ENCODE measurements around the gene ATG2B. TPM values are rescaled to one million over a fixed set of nuclear protein-coding genes. Genes with fewer than 3 reads are reported as not detected.

The ATG2B gene
- total and polyA plus RNA-seq, 2 donors (not counting 3 experiments of a cell fraction or from before 2014, with no cell fraction given): 5.9 to 17.8 TPM

- no TSS peak for BruUV-seq (replicated peaks)
- H3K9me1 ChIP-seq (replicated peaks; ENCODE audit: control insufficient read depth, extremely low read depth, insufficient read depth, low read length): no peaks in the 10 kb centered on the region
- H3K36me3 ChIP-seq (ENCODE audit: control insufficient read depth in 2 of 2, extremely low read depth in 1 of 2, insufficient read depth in 2 of 2, low read length in 2 of 2): no peaks in the 10 kb centered on the region
- TF ChIP-seq MYC (IDR thresholded peaks at IDR 0.05; ENCODE audit: low read depth, low read length) (no peak), EZH2 (IDR thresholded peaks at IDR 0.05; ENCODE audit: borderline replicate concordance, low read depth, low read length, severe bottlenecking) (no peak), POLR2A (IDR thresholded peaks at IDR 0.05; ENCODE audit: low read depth, low read length) (no peak), GATA2 (IDR thresholded peaks at IDR 0.05; ENCODE audit: insufficient read depth, insufficient read length, low read depth, low read length) (no peak)
- TF ChIP-seq, protein P1, sequence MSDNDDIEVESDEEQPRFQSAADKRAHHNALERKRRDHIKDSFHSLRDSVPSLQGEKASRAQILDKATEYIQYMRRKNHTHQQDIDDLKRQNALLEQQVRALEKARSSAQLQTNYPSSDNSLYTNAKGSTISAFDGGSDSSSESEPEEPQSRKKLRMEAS (IDR thresholded peaks at IDR 0.05; ENCODE audit: insufficient read depth, insufficient read length): no peak
- H3K9ac ChIP-seq (replicated peaks; ENCODE audit: extremely low read depth, insufficient read depth, low read length): no peak overlapping the region
- dilution Hi-C loops (cut with MboI; ENCODE audit: extremely low pct_ligation_motif_present, low sequenced_read_pairs): no loop called here
- intact Hi-C loops (cut with micrococcal nuclease): no loop called here
- no peaks in the 10 kb centered on the region for H3K4me1 ChIP-seq (ENCODE audit: control insufficient read depth, extremely low read depth, insufficient read depth, low read length)
- H3K27ac ChIP-seq (ENCODE audit: insufficient read depth, low read depth, low read length): no peak overlapping the region
- CTCF ChIA-PET: interaction anchor here (0.6 to 1.6 kb wide), 2 partner anchors 46 to 50 kb away, joined by 3 read pairs; no protein-coding TSS in a partner anchor
- FAIRE-seq (no peak), DNase-seq (ENCODE audit: low read depth, low spot score) (no peak)
- no peak overlapping the region for H3K4me2 ChIP-seq (ENCODE audit: insufficient read depth, low read length)
- no peak overlapping the region for H2AFZ ChIP-seq (ENCODE audit: low read depth, low read length)
- H3K4me3 ChIP-seq (replicated peaks in 1 of 3; ENCODE audit: insufficient read depth in 1 of 3, low read depth in 1 of 3, low read length in 3 of 3): no peak overlapping the region
- H4K20me1 ChIP-seq (replicated peaks; ENCODE audit: control insufficient read depth, extremely low read depth, insufficient read depth, low read length): no peaks in the 10 kb centered on the region
- H3K27me3 ChIP-seq (ENCODE audit: control insufficient read depth in 2 of 2, insufficient read depth in 2 of 2, low read length in 2 of 2): no peaks in the 10 kb centered on the region
- H3K9me3 ChIP-seq (replicated peaks; ENCODE audit: control insufficient read depth, insufficient read depth, low read length): no peaks in the 10 kb centered on the region
- POLR2A ChIA-PET: no interaction called here
- peaks cover 14% of the 10 kb centered on the region for H3K79me2 ChIP-seq (ENCODE audit: control insufficient read depth, insufficient read depth, low read length)
Observed at GRCh38 chr14:96373538-96373937, 10.4 kb upstream of the ATG2B start.

DNA sequence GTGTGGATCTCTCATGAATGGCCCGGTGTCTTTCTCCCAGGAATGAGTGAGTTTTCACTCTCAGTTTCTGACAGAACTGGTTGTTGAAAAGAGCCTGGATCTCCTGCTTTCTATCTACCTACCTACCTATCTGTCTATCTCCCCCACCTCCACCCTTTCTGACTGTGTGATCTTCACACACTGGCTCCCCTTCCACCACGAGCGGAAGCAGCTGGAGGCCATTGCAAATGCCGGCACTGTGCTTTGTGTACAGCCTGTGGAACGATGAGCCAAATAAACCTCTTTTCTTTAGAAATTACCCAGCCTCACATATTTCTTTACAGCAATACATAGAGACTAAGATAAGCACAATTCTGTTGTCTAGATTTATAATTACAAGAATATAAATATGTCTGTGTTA is 7.4 kb upstream of the ATG2B start:
- CTCF ChIA-PET: no interaction called here

More for the DNA sequence above, 7.4 kb upstream of the ATG2B start:
- TF ChIP-seq, protein P1 (IDR thresholded peaks at IDR 0.05; ENCODE audit: insufficient read depth, insufficient read length): no peak
- no peak for TF ChIP-seq GATA2 (IDR thresholded peaks at IDR 0.05; ENCODE audit: insufficient read depth, insufficient read length, low read depth, low read length)
- TF ChIP-seq FOS (IDR thresholded peaks at IDR 0.05; ENCODE audit: borderline replicate concordance, insufficient read depth, low read length): no peak
- TF ChIP-seq POLR2A (IDR thresholded peaks at IDR 0.05; ENCODE audit: low read depth, low read length): no peak
- TF ChIP-seq POLR2AphosphoS5 (IDR thresholded peaks at IDR 0.05; ENCODE audit: insufficient read depth, low read depth, low read length): no peak
- no peak for TF ChIP-seq MYC (IDR thresholded peaks at IDR 0.05; ENCODE audit: low read depth, low read length)
- POLR2A ChIA-PET: no interaction called here
- H3K9me3 ChIP-seq (replicated peaks; ENCODE audit: control insufficient read depth, insufficient read depth, low read length): no peaks in the 10 kb centered on the region
- no peak overlapping the region for H3K27ac ChIP-seq (ENCODE audit: insufficient read depth, low read depth, low read length)
- H2AFZ ChIP-seq (ENCODE audit: low read depth, low read length): no peak overlapping the region
- no peaks in the 10 kb centered on the region for H3K27me3 ChIP-seq (ENCODE audit: control insufficient read depth in 2 of 2, insufficient read depth in 2 of 2, low read length in 2 of 2)
- H3K4me3 ChIP-seq (replicated peaks in 1 of 3; ENCODE audit: insufficient read depth in 1 of 3, low read depth in 1 of 3, low read length in 3 of 3): no peak overlapping the region
- BruUV-seq (replicated peaks): no TSS peak
- no peak overlapping the region for H3K9ac ChIP-seq (replicated peaks; ENCODE audit: extremely low read depth, insufficient read depth, low read length)
- DNase-seq (ENCODE audit: low read depth, low spot score) (no peak), FAIRE-seq (no peak)
- no peaks in the 10 kb centered on the region for H3K36me3 ChIP-seq (ENCODE audit: control insufficient read depth in 2 of 2, extremely low read depth in 1 of 2, insufficient read depth in 2 of 2, low read length in 2 of 2)
- H3K79me2 ChIP-seq (ENCODE audit: control insufficient read depth, insufficient read depth, low read length): peaks cover 15% of the 10 kb centered on the region
- H3K9me1 ChIP-seq (replicated peaks; ENCODE audit: control insufficient read depth, extremely low read depth, insufficient read depth, low read length): no peaks in the 10 kb centered on the region
- H4K20me1 ChIP-seq (replicated peaks; ENCODE audit: control insufficient read depth, extremely low read depth, insufficient read depth, low read length): no peaks in the 10 kb centered on the region
- dilution Hi-C loops (cut with MboI; ENCODE audit: extremely low pct_ligation_motif_present, low sequenced_read_pairs) (no loop called here), intact Hi-C loops (cut with micrococcal nuclease) (no loop called here)
- no peaks in the 10 kb centered on the region for H3K4me1 ChIP-seq (ENCODE audit: control insufficient read depth, extremely low read depth, insufficient read depth, low read length)
- H3K4me2 ChIP-seq (ENCODE audit: insufficient read depth, low read length): no peak overlapping the region

All from endothelial cell of umbilical vein (primary cell).